H9 (cell line): ENCODE results near the gene HYAL1. TPM values are rescaled to one million over a fixed set of nuclear protein-coding genes. Genes with fewer than 3 reads are reported as not detected.

ENCODE experiments used
- DNase-seq: peaks from one replicate; pipeline ENCODE4 v3.0.0-alpha.2; 2017
- H2AFZ ChIP-seq: one replicate; pipeline ENCODE4 v1.6.1; 2013; ENCODE audit warnings: mild to moderate bottlenecking, low read length, control low read depth, moderate library complexity
- H2AK5ac ChIP-seq: 2 replicates; pipeline ENCODE4 v1.6.1; 2013; ENCODE audit warnings: low read length, control low read depth, mixed read lengths; ENCODE audit not compliant: insufficient read length
- H2BK120ac ChIP-seq: one replicate; pipeline ENCODE4 v1.6.1; 2013; ENCODE audit warnings: low read depth, mild to moderate bottlenecking, low read length, control low read depth, inconsistent platforms; ENCODE audit not compliant: poor library complexity, severe bottlenecking
- H2BK12ac ChIP-seq: 2 replicates; pipeline ENCODE4 v1.6.1; 2013; ENCODE audit warnings: low read length, control low read depth, mixed read lengths, low read depth; ENCODE audit not compliant: insufficient read length
- H2BK15ac ChIP-seq: 2 replicates; pipeline ENCODE4 v1.6.1; 2013; ENCODE audit warnings: low read depth, low read length, control low read depth
- H2BK20ac ChIP-seq: one replicate; pipeline ENCODE4 v1.6.1; 2013; ENCODE audit warnings: low read depth, mild to moderate bottlenecking, low read length, control low read depth, inconsistent platforms; ENCODE audit not compliant: poor library complexity, severe bottlenecking
- H2BK5ac ChIP-seq: 2 replicates; pipeline ENCODE4 v1.6.1; 2013; ENCODE audit warnings: low read length, control low read depth, mixed read lengths; ENCODE audit not compliant: insufficient read length
- H3K14ac ChIP-seq: 2 replicates; pipeline ENCODE4 v1.6.1; 2013; ENCODE audit warnings: low read length, control low read depth; ENCODE audit not compliant: insufficient read depth
- H3K18ac ChIP-seq: 2 replicates; pipeline ENCODE4 v1.6.1; 2013; ENCODE audit warnings: low read depth, mild to moderate bottlenecking, mixed read lengths, low read length, control low read depth; ENCODE audit not compliant: insufficient read length
- H3K23ac ChIP-seq: 2 replicates; pipeline ENCODE4 v1.6.1; 2013; ENCODE audit warnings: low read length, control low read depth, mixed read lengths, low read depth; ENCODE audit not compliant: insufficient read length
- H3K23me2 ChIP-seq: 2 replicates; pipeline ENCODE4 v1.6.1; 2013; ENCODE audit warnings: low read depth, mild to moderate bottlenecking, mixed read lengths, low read length, control low read depth; ENCODE audit not compliant: insufficient read length, poor library complexity, severe bottlenecking
- H3K27ac ChIP-seq: 2 replicates; pipeline ENCODE4 v1.5.1; 2013; ENCODE audit warnings: low read length, control low read depth, mixed read lengths, low read depth; ENCODE audit not compliant: insufficient read length
- H3K27me3 ChIP-seq: 2 replicates; pipeline ENCODE4 v1.6.1; 2013; ENCODE audit warnings: low read length, control low read depth, inconsistent platforms; ENCODE audit not compliant: insufficient read depth
- H3K4ac ChIP-seq: 2 replicates; pipeline ENCODE4 v1.6.1; 2013; ENCODE audit warnings: low read depth, mild to moderate bottlenecking, control low read depth, inconsistent platforms, low read length, moderate library complexity
- H3K4me1 ChIP-seq: 2 replicates; pipeline ENCODE4 v1.6.1; 2013; ENCODE audit warnings: low read length, control low read depth, inconsistent platforms; ENCODE audit not compliant: insufficient read depth
- H3K4me2 ChIP-seq: 2 replicates; pipeline ENCODE4 v1.6.1; 2013; ENCODE audit warnings: low read length, control low read depth, mixed read lengths; ENCODE audit not compliant: insufficient read length, insufficient read depth
- H3K56ac ChIP-seq: 2 replicates; pipeline ENCODE4 v1.6.1; 2013; ENCODE audit warnings: low read depth, mild to moderate bottlenecking, mixed read lengths, low read length, control low read depth; ENCODE audit not compliant: insufficient read length
- H3K79me1 ChIP-seq: 2 replicates; pipeline ENCODE4 v1.6.1; 2013; ENCODE audit warnings: low read depth, mild to moderate bottlenecking, moderate library complexity, low read length, control low read depth, inconsistent platforms; ENCODE audit not compliant: insufficient read depth, poor library complexity, severe bottlenecking
- H3K79me2 ChIP-seq: 2 replicates; pipeline ENCODE4 v1.6.1; 2013; ENCODE audit warnings: low read length, control low read depth, inconsistent platforms; ENCODE audit not compliant: insufficient read depth
- H3K9ac ChIP-seq: 2 replicates; pipeline ENCODE4 v1.6.1; 2013; ENCODE audit warnings: low read length, control low read depth, mixed read lengths; ENCODE audit not compliant: insufficient read length; ENCODE audit errors: extremely low read depth
- H3K9me3 ChIP-seq: one replicate; pipeline ENCODE4 v1.6.1; 2013; ENCODE audit warnings: low read depth, low read length, inconsistent platforms; ENCODE audit not compliant: control insufficient read depth
- H3T11ph ChIP-seq: one replicate; pipeline ENCODE4 v1.6.1; 2013; ENCODE audit warnings: mild to moderate bottlenecking, low read length, control low read depth, inconsistent platforms
- H4K20me1 ChIP-seq: one replicate; pipeline ENCODE4 v1.6.1; 2013; ENCODE audit not compliant: control insufficient read depth, insufficient read length, insufficient read depth
- H4K5ac ChIP-seq: 2 replicates; pipeline ENCODE4 v1.6.1; 2013; ENCODE audit warnings: low read depth, mild to moderate bottlenecking, mixed read lengths, low read length, control low read depth; ENCODE audit not compliant: insufficient read length
- H4K8ac ChIP-seq: replicated peaks from 2 replicates; pipeline ENCODE4 v1.6.1; 2013; ENCODE audit warnings: low read length, control low read depth, mixed read lengths, low read depth; ENCODE audit not compliant: insufficient read length
- H4K91ac ChIP-seq: 2 replicates; pipeline ENCODE4 v1.6.1; 2013; ENCODE audit warnings: low read depth, mild to moderate bottlenecking, moderate library complexity, mixed read lengths, low read length, control low read depth; ENCODE audit not compliant: insufficient read length
- H3K27ac Mint-ChIP-seq, 3 experiments: 2 replicates in 2 of 3; 3 replicates in 1 of 3; pipeline ENCODE4 v1.8.0; 2020 to 2021; ENCODE audit warnings: mixed read lengths in 3 of 3, mild to moderate bottlenecking in 1 of 3, moderate library complexity in 1 of 3
- H3K27me3 Mint-ChIP-seq: 2 replicates; pipeline ENCODE4 v1.8.0; 2021; ENCODE audit warnings: low read depth, mild to moderate bottlenecking, moderate library complexity, mixed read lengths
- H3K36me3 Mint-ChIP-seq, 3 experiments: 2 replicates in 2 of 3; 3 replicates in 1 of 3; pipeline ENCODE4 v1.8.0; 2020 to 2021; ENCODE audit warnings: low read depth in 3 of 3, mixed read lengths in 3 of 3; ENCODE audit not compliant: insufficient read depth in 1 of 3
- H3K4me1 Mint-ChIP-seq, 2 experiments: 2 replicates each; pipeline ENCODE4 v1.8.0; 2020; ENCODE audit warnings: mixed read lengths in 2 of 2
- H3K4me3 Mint-ChIP-seq, 2 experiments: 2 replicates in 1 of 2; 3 replicates in 1 of 2; pipeline ENCODE4 v1.8.0; 2020 to 2021; ENCODE audit warnings: mild to moderate bottlenecking in 2 of 2, mixed read lengths in 2 of 2, moderate library complexity in 1 of 2
- H3K9me3 Mint-ChIP-seq, 2 experiments: 2 replicates in 1 of 2; 3 replicates in 1 of 2; pipeline ENCODE4 v1.8.0; 2020; ENCODE audit warnings: mild to moderate bottlenecking in 2 of 2, mixed read lengths in 2 of 2, moderate library complexity in 1 of 2
- CTCF ChIP-seq: fragments of 200-600 bp; sonication (generic); conservative IDR thresholded peaks from 3 replicates; pipeline ENCODE4 v1.8.0; 2021; ENCODE audit warnings: antibody characterized with exemption, mild to moderate bottlenecking
- WGBS: extraction: QIAGEN DNeasy Blood & Tissue Kit; methylation state at CpG from one replicate; pipeline ENCODE4 v1.1.7; 2013; ENCODE audit warnings: missing lambda C conversion rate, low lambda C conversion rate, mixed read lengths; ENCODE audit not compliant: insufficient read length; ENCODE audit errors: extremely low coverage; 5-methylcytosine and 5-hydroxymethylcytosine counted together
- total RNA-seq: library from RNA; stranded (reverse); gene quantifications from 2 replicates; pipeline ENCODE4 v1.2.1, GENCODE V29; 2021

The HYAL1 gene
- total RNA-seq, 1 experiment from 2014 or later: 2.0 TPM

- H3K79me2 ChIP-seq: peaks cover 4% of the 10 kb centered on the region; the same call in 1 of the 2 replicates
- no CpG with 5 or more reads among the region's 8 CpGs for WGBS
- no peaks in the 10 kb centered on the region for H3K9me3 ChIP-seq
- no peak for DNase-seq
- H4K91ac ChIP-seq: no peak overlapping the region
- H3K23me2 ChIP-seq: no peaks in the 10 kb centered on the region
- H3K14ac ChIP-seq: no peak overlapping the region
- H2BK15ac ChIP-seq: no peak overlapping the region
- Mint-ChIP-seq H3K27ac (peak overlapping the region in 2 of 3 experiments; percentile 55 to 79; a peak in 2 of 7 replicates), H3K27me3 (no peaks in the 10 kb centered on the region), H3K4me1 (peaks cover 11 to 24% of the 10 kb centered on the region in 2 experiments; a peak in 3 of 4 replicates), H3K9me3 (no peaks in the 10 kb centered on the region), H3K4me3 (no peak overlapping the region), H3K36me3 (peaks cover 21 to 56% (median 53%) of the 10 kb centered on the region in 3 experiments)
- no peak overlapping the region for H3K23ac ChIP-seq
- H4K5ac ChIP-seq: no peak overlapping the region
- no peak overlapping the region for H2BK20ac ChIP-seq
- no peak overlapping the region for H4K8ac ChIP-seq
- H2BK120ac ChIP-seq: no peak overlapping the region
- no peaks in the 10 kb centered on the region for H3K27me3 ChIP-seq
- no peak overlapping the region for H2BK5ac ChIP-seq
- H3T11ph ChIP-seq: no peak overlapping the region
- no peak overlapping the region for H2AK5ac ChIP-seq
- TF ChIP-seq CTCF: no peak
- H2BK12ac ChIP-seq: no peak overlapping the region
- peaks cover 2% of the 10 kb centered on the region for H4K20me1 ChIP-seq
- no peaks in the 10 kb centered on the region for H3K4me1 ChIP-seq
- no peak overlapping the region for H3K27ac ChIP-seq
- H3K79me1 ChIP-seq: peaks cover 3% of the 10 kb centered on the region
- no peak overlapping the region for H3K56ac ChIP-seq
- no peak overlapping the region for H3K4ac ChIP-seq
- H3K18ac ChIP-seq: no peak overlapping the region
- H2AFZ ChIP-seq: no peak overlapping the region
- H3K4me2 ChIP-seq: no peak overlapping the region
- no peak overlapping the region for H3K9ac ChIP-seq
These were observed 48.7 kb downstream of the HYAL1 start for GRCh38 chr3:50254577-50255250.
